Measurements from ENCODE around the gene PRSS38.

Gene PRSS38

GRCh38 chr1:227886993-227887696 is 71.7 kb downstream of the PRSS38 start:
- in situ Hi-C loops (cut with MboI; ENCODE audit: low pct_unique_long_range_greater_than_20kb, low sequenced_read_pairs, unreplicated experiment) = no loop called here
- TF ChIP-seq CTCF (IDR thresholded peaks at IDR 0.05; ENCODE audit: extremely low read depth, insufficient read depth, missing control alignments) = no peak
- DNase-seq (ENCODE audit: low spot score) = no peak

- no peak for DNase-seq (ENCODE audit: low spot score)
- TF ChIP-seq CTCF (IDR thresholded peaks at IDR 0.05; ENCODE audit: extremely low read depth, insufficient read depth, missing control alignments) = no peak
- in situ Hi-C loops (cut with MboI; ENCODE audit: low pct_unique_long_range_greater_than_20kb, low sequenced_read_pairs, unreplicated experiment) = no loop called here
Measured at GRCh38 chr1:227887697-227888403, 72.4 kb downstream of the PRSS38 start.

- no peak for TF ChIP-seq CTCF (IDR thresholded peaks at IDR 0.05; ENCODE audit: extremely low read depth, insufficient read depth, missing control alignments)
- in situ Hi-C loops (cut with MboI; ENCODE audit: low pct_unique_long_range_greater_than_20kb, low sequenced_read_pairs, unreplicated experiment) = no loop called here
- DNase-seq (ENCODE audit: low spot score) = no peak
Measured at GRCh38 chr1:227888404-227889046, 73.0 kb downstream of the PRSS38 start.

GRCh38 chr1:227889047-227889862 is 73.8 kb downstream of the PRSS38 start:
- in situ Hi-C loops (cut with MboI; ENCODE audit: low pct_unique_long_range_greater_than_20kb, low sequenced_read_pairs, unreplicated experiment) = no loop called here
- no peak for TF ChIP-seq CTCF (IDR thresholded peaks at IDR 0.05; ENCODE audit: extremely low read depth, insufficient read depth, missing control alignments)
- DNase-seq (ENCODE audit: low spot score) = no peak

GRCh38 chr1:227889863-227890405 is 74.5 kb downstream of the PRSS38 start:
- no peak for DNase-seq (ENCODE audit: low spot score)
- in situ Hi-C loops (cut with MboI; ENCODE audit: low pct_unique_long_range_greater_than_20kb, low sequenced_read_pairs, unreplicated experiment) = no loop called here
- TF ChIP-seq CTCF (IDR thresholded peaks at IDR 0.05; ENCODE audit: extremely low read depth, insufficient read depth, missing control alignments) = no peak
